ENCODE results near the gene DRC3.
"Not testable (repeated sequence)": the region's sequence is repeated elsewhere in the genome, so short reads cannot be mapped to it uniquely, and the experiment has no call there.

DRC3 gene

GRCh38 chr17:17995887-17996286 lies 23.2 kb downstream of the DRC3 start:
- DNase-seq = not testable (repeated sequence)

GRCh38 chr17:17998934-17999333 lies 26.3 kb downstream of the DRC3 start:
- no peak for DNase-seq

- no peak for DNase-seq
Measured at GRCh38 chr17:17999364-18000029, 26.8 kb downstream of the DRC3 start.

- DNase-seq = no peak
Measured at GRCh38 chr17:18000030-18000408, 27.4 kb downstream of the DRC3 start.

GRCh38 chr17:18002171-18002570 lies 29.5 kb downstream of the DRC3 start:
- no peak for DNase-seq

GRCh38 chr17:18004345-18004744 lies 31.7 kb downstream of the DRC3 start:
- no peak for DNase-seq

- no peak for DNase-seq
Measured at GRCh38 chr17:18004884-18005305, 32.2 kb downstream of the DRC3 start.

- no peak for DNase-seq
Measured at GRCh38 chr17:18005496-18005895, 32.8 kb downstream of the DRC3 start.

- no peak for DNase-seq
Measured at GRCh38 chr17:18006495-18007239, 34.0 kb downstream of the DRC3 start.

GRCh38 chr17:18008496-18009268 lies 36.0 kb downstream of the DRC3 start:
- DNase-seq = no peak

GRCh38 chr17:18009609-18010420 lies 37.2 kb downstream of the DRC3 start:
- DNase-seq = no peak

GRCh38 chr17:18011286-18011685 lies 38.6 kb downstream of the DRC3 start:
- DNase-seq = no peak

- DNase-seq = no peak
Measured at GRCh38 chr17:18014006-18014405, 41.3 kb downstream of the DRC3 start.

- no peak for DNase-seq
Measured at GRCh38 chr17:18015593-18015992, 42.9 kb downstream of the DRC3 start.

- DNase-seq = no peak
Measured at GRCh38 chr17:18016426-18016825, 43.8 kb downstream of the DRC3 start.

GRCh38 chr17:18017958-18018357 lies 45.3 kb downstream of the DRC3 start:
- DNase-seq = no peak

GRCh38 chr17:18018411-18018921 lies 45.8 kb downstream of the DRC3 start:
- no peak for DNase-seq

- DNase-seq = peak; percentile 51
Measured at GRCh38 chr17:18019838-18020154, 47.1 kb downstream of the DRC3 start.

GRCh38 chr17:18020971-18021370 lies 48.3 kb downstream of the DRC3 start:
- DNase-seq = no peak

GRCh38 chr17:18021372-18021771 lies 48.7 kb downstream of the DRC3 start:
- no peak for DNase-seq

GRCh38 chr17:18025241-18025944 lies 52.7 kb downstream of the DRC3 start:
- DNase-seq = no peak
